Measurements from ENCODE around the gene SMARCAL1.

GRCh38 chr2:216477283-216478035, 65.2 kb downstream of the SMARCAL1 start:
- TF ChIP-seq, protein P1, sequence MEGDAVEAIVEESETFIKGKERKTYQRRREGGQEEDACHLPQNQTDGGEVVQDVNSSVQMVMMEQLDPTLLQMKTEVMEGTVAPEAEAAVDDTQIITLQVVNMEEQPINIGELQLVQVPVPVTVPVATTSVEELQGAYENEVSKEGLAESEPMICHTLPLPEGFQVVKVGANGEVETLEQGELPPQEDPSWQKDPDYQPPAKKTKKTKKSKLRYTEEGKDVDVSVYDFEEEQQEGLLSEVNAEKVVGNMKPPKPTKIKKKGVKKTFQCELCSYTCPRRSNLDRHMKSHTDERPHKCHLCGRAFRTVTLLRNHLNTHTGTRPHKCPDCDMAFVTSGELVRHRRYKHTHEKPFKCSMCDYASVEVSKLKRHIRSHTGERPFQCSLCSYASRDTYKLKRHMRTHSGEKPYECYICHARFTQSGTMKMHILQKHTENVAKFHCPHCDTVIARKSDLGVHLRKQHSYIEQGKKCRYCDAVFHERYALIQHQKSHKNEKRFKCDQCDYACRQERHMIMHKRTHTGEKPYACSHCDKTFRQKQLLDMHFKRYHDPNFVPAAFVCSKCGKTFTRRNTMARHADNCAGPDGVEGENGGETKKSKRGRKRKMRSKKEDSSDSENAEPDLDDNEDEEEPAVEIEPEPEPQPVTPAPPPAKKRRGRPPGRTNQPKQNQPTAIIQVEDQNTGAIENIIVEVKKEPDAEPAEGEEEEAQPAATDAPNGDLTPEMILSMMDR (IDR thresholded peaks at IDR 0.05; ENCODE audit: low read length): no peak
- TF ChIP-seq EZH2 (optimal IDR thresholded peaks at IDR 0.05; ENCODE audit: low read depth, low read length): no peak
- no peak for TF ChIP-seq EZH2phosphoT487 (IDR thresholded peaks at IDR 0.05; ENCODE audit: low read length)
